HG03571 (cell line): ENCODE data around the gene BMP2K.
A peak's percentile ranks its signal among the peaks of the same experiment; 100 is the strongest.

Experiments used
- ATAC-seq: cut with Tn5 transposase; IDR thresholded peaks from one replicate; pipeline ENCODE4 v1.9.1; 2021; ENCODE audit not compliant: unreplicated experiment

Gene BMP2K

DNA sequence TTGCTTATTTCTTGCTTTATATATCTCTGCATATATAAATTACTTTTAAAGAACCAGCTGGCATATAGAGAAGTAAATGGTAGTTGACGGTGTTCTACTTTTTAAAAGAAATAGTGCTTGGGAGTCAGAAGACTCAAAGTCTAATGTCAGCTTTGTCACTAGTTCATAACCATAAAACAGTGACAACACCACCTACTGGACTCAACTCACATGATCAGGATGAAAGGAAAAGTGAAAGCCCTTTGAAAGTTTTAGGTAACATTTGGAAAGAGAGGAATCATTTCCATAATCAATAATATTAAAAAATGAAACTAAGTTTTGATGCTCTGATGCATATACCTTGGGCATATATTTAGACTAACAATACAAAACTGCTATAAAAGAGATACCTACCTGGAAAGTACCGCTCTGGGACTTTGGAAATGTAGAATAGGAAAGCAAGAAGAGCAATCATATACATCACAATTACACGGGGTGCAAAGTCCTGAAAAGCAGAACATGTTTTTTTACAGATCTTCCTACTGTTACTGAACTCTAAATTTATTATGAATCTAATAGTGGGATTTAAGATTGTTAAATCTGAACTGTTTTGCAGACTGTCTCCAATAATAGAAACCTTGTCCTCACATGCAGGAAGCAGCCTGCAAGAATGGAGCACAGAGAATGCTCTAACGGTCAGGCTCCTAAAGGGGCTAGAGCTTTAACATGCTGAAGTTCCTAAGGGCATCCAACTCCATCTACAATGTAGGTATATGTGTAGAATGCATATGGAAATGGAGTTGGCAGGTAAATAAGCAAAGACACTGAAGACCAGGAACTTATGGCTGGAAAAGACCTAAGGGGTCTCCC is 147.5 kb downstream of the BMP2K start:
- no peak for ATAC-seq

DNA sequence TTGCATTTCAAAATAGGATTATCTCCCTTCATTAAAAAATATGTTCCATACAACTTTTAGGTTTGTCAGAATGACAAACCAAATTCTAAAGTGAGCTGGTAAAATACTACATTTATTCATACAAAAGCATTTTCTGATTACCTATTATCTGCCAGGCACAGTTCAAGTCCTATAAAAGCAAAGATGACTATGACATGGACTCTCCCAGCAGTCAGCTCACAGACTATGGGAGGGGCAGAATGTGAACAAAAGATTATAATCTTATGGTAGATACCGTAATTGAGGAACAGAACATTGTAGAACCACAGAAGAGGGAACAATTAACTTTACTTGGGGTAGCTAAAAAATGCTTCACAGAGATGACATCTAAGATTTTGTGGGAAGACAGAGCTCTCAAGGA is 150.7 kb downstream of the BMP2K start:
- no peak for ATAC-seq

DNA sequence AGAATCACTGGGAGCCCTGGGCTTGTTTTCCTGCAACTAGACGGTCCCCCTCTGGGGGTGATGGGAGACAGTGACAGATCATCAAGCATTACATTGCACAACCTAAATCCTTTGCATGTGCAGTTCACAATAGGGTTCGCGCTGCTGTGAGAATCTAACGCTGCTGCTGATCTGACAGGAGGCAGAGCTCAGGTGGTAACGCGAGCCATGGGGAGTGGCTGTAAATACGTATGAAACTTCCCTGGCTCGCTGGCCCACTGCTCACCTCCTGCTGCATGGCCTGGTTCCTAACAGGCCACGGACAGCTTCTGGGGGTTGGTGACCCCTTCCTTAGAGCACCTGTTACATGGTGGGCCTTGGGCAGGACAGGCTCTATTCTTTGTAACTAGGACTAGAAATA is 152.7 kb downstream of the BMP2K start:
- no peak for ATAC-seq

DNA sequence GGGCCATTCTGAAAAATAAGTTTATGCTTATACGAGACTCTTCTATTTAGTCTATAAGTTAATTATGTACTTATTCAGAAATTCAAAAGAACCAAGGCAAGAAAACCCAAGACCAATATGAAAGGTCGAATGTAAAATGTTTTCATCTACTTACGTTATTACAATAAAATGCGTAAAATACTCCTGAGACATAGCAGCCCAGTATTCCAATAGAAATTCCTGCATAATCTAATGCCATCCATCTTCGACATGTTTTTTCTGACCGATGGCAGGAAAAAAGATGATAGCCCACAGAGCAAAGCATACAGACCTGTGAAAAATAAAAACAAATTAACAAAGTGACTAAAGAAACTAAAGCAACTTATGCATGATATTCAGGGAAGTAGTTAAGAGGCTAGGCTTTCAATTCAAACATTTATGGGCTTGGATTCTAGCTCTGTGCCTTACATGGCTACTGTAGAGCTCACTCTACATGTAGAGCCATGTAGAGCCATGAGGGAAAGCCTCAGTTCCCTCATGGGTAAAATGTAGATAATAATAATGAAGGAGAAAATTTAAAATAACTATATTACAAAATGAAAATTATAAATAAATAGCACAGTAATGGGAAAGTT is 154.0 kb downstream of the BMP2K start:
- ATAC-seq, result no peak

DNA sequence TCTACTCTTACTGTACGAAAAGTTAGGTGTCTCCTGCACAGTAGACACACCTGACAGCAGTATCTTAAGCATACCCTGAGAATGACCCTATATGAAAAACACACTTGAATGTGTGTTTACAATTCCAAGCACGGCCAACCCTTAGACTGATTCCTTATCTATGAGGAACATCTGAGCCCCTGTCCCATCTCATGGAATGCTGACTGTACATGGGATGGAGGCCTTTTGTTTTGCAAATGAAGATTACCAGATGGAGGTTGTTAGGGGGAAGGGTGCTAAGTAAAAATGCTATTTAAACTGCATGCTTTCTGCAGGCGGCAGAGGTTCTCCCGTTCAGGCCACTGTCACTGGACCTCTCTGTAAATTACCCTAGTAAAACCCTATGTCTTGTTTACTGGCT is 160.8 kb downstream of the BMP2K start:
- no peak for ATAC-seq

DNA sequence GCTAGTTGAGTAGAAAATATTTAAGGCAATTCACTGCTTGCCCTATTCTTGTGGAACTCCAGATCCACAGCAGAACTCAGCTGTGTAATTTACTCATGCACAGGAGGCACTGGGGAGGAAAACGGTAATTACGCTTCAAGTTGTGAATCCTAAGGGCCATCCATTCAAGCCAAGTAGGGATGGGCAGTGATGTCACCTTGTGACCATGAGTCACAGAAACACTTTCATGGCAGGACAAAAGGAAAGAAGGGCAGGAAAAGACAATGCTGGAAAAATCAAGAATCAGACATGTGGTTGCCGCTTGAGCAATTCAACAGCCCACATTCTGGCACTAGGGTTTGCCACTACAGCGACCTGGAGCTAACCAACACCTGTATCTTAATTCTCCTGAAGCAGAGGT is 161.7 kb downstream of the BMP2K start:
- ATAC-seq, result no peak

DNA sequence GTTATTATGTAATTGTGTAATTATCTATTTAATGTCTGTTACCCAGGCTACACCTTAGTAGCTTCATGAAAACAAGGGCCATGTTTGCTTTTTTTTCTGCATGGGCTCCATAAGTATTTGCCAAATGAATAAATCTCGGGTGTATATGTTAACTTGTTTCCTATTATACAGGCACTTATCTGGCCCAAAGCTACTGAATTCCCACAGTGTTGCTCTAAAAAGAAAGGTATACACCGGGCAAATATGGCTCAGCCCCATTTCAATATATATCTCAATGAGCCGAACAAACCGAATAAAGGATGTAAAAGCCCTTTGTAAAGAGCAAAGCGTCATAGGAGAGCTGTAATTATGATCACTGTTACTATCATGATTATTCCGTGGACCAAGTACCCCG is 162.3 kb downstream of the BMP2K start:
- no peak for ATAC-seq

DNA sequence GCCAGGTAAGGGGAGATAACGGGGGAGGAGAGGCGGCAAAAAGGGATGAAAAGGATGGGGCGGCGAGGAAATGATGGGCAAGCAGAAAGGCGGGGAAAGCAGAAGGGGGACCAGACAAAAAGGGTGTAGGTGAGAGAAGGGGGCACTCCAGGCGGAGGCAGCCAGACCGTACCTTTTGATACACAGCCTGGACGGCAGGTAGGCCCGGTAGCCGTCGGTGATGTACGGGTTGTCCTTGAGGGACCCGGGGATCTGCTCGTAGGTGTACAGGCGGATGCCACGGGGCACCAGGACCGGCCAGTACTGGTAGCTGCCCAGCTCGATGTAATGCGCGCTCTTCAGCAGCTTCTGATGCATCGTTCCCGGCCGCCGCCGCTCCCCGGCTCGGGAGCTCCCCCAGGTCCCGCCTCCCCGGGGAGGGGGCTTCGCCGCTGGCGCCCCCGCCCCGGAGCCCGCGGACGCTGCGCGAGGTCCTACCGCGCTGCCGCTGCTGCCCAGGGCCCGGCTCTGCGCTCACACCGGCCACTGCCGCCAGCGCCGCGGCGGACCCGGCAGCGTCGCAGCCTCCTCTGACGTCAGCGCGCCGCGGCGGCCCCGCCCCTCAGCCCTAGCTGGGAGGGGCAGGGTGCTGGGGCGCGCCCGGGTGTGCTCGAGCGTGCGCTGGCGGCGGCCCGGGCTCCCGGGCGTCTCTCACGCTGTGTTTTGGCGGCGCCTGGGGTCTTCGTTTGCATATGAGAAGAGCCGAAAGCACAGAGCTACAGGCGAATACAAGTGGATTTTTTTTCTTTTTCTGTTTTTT is 162.9 kb downstream of the BMP2K start, which contains the start of gene PAQR3:
PAQR3 (minus strand) TSS at position 571 of the 799 bp plus-strand sequence; CDS start at position 357, 214 bp downstream.
- peak; percentile 98 for ATAC-seq

DNA sequence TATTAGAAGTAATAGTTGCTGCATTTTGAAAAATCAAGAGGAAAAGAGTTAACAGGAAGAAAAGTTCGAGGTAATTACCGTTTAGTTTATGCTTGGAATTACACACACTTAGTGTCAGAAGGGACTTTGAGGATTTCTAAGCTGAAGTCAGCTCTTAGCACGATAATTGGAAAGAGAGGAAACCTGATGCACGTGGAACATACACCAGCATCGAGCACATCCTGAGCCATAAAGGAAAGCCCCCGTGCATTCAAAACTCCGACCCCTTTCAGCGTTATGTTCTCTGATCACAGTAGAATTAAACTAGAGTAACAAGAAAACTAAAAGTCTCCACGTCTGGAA is 163.5 kb downstream of the BMP2K start:
- ATAC-seq, result peak; percentile 9

DNA sequence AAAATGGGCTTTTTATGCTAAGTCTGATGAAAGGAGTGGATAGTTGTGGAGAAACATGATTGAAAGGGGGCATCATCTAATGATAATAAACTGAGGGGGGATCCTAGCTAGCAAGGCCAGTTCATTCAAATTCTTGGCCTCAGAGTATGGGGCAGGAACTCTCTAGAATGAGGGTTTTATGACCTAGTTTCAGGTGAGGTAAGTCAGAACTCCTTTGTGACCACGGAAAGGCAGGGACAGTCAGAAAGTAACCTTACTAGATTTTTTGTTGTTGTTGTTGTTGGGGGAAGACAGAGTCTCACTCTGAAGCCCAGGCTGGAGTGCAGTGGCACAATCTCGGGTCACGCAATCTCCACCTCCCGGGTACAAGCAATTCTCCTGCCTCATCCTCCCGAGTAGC is 164.6 kb downstream of the BMP2K start:
- ATAC-seq, result no peak

DNA sequence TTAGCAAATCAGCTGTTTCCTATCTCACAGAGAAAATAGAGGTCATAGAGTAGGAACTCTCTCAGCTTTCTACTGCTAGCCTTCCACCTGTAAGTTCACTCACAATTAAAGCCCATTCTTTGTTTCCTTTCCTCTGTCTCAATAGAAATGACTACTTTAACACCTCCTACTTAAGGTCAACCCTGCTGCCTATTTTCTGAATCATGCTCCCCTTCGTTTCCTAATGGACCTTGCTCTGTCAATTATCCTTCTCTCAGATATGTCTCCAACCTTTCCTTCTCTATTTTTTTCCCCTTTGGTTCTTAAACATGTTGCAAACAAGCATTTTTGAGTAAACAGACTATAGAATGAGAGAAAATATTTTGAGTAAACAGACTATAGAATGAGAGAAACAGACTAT is 168.2 kb downstream of the BMP2K start:
- ATAC-seq, result no peak

DNA sequence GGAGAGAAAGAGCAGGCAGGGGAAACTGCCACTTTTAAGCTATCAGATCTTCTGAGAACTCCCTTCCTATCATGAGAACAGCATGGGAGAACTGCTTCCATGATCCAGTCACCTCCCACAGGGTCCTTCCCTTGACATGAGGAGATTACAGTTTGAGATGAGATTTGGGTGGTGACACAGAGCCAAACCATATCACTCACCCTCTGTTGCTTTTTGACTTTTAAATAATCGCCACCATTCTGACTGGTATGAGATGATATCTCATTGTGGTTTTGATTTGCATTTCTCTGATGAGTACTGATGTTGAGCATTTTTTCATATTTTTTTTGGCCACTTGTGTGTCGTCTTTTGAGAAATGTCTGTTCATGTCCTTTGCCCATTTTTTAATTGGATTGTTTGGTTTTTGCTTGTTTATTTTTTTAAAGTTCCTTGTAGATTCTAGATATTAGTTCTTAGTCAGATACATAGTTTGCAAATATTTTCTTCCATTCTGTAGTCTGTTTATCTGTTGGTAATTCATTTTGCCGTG is 169.6 kb downstream of the BMP2K start:
- ATAC-seq, result no peak

DNA sequence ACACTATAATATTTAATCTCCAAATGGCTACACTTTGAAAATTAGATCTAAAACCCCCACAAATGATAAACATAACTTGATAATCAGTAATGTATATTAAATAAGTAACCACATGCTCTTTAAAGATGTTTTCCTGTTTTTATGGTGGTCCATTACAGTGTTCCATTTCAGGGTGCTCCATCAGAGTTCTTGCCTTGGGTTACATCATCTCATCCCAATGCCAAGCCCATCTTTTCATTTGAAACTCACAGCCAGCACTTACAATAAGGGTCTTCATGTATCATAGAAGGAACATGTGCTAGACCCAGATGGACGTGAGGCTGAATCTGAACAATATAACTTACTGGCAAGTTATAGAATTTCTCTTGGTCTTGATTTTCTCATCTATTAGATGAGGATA is 173.6 kb downstream of the BMP2K start:
- ATAC-seq, result no peak

DNA sequence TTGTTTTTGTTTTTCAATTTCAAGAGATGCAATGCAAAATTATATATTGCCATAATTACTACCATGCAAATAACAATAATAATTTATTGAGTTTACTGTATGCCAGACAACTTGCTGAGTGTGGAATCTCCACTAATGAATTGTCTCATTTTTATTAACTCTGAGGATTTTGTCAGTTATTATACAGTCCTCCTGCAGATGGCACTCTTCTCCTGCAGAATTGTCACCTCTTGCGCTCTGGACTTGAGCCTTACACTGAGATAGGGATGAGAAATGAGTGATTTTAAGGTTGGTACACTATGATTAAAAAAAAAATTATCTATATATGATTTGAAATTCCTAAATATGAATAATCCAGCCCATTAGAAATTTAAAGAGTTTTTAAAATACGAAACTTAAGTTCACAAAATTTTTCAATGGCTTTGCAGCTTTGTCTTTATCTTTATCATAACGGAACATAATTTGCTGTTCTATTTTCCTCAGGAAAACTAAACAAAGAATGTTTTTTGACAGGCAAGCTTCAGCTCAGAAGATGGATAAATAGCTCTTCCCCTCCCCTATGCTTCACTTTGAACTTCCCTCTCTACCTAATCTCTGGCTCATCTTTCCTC is 175.8 kb downstream of the BMP2K start:
- ATAC-seq, result no peak

DNA sequence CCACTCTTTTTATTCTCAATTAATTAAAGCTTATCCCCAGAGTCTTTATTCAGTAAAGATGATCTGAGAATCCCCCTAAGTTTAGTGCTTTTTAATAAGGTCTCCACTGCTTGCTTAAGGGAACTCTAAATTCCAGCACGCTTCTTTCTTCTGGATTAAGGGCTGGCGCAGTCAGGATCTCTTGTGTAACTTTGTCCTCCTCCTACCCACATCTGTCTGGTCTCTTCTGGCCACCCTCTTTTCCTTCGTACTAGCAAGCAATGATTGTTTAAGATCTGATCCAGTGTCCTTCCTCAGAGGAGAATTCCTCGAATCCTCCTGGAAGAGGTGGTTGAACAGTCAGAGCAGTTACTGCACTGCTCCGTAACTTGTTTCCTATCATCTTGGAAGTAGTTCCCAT is 177.1 kb downstream of the BMP2K start:
- no peak for ATAC-seq

DNA sequence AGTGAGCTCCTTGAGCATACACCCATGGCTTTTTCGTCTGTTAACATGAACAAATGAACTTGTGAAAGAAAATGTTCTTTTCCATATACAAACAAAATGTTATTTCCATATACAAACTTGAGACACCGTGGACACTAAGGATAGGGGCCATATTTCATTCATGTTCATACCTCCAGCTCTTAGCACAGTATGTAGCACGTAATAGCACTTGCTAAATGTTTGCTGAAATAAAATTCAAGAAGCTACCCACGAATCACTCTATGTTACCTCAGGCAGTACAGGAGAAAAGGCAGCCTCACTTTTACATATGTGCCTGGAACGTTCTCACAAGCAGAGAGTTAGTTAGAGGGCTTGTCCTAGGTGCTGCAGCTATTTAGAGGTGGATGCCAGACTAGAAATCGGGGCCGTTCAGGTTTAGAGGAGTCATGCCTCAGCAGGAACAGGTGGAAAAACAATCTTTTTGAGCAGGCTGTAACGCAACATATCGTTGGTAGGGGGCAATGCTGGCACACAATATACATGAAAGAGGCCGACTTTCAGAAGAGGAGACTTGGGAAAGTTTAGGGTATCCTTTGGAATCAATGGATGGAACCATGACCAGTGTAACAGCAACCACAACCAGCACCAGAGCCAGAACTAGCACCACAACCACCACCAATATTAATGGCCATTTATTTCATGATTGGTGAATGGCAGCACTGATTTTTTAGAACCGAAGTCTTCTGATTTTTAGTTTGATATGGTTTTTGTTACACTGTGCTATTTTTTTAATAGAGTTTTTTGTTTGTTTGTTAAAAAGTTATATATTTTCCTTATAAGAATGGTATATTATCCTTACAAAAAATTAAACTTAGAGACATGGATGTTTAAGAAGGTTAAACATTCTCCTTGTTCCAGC is 177.9 kb downstream of the BMP2K start:
- ATAC-seq, result no peak

DNA sequence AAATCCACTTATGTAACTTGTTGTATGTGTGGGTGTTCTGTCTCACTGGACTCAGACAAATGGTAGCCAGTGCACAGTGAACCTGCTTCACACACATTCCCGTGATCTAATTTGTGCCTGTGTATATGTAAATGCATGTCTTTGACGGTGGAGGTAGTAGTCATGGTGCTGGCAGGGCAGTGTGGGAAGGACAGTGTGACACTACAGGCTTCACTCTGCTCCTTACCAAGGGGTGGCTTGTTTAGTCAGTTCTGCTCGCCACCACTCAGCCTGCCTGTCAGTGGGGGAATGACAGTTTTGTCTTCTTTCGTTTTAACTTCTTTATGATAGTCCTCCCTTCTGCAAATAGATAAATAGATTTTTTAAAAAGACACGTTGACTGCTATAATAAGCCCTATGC is 180.8 kb downstream of the BMP2K start:
- ATAC-seq, result no peak

DNA sequence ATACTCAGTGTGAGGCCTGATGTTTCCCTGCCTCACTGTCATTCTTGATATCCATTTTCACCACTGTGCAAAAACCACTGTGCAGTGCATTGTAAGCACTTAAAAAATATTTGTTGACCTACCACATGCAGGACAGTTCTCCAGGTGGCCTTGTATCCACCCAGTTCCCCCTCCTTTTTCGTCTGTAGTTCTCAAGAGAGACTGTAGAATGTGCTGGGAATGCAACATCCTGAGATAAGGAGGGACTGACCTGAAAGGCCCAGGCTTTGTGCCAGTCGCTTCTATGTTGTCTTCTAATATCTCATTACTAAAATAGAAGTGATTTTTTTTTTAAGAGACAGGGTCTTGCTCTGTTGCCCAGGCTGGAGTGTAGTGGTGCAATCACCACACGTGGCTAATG is 184.8 kb downstream of the BMP2K start:
- ATAC-seq, result no peak
